ENCODE measurements around the gene CEMIP. TPM values are rescaled to one million over a fixed set of nuclear protein-coding genes. Genes with fewer than 3 reads are reported as not detected.

The CEMIP gene
- total RNA-seq, 2 experiments from 2014 or later: not detected

GRCh38 chr15:80932989-80933388 lies 153.8 kb downstream of the CEMIP start:
- ATAC-seq (no peak), DNase-seq (no peak)
- Mint-ChIP-seq H3K36me3 (no peaks in the 10 kb centered on the region), H3K9me3 (ENCODE audit: low read depth) (no peaks in the 10 kb centered on the region), H3K27me3 (no peaks in the 10 kb centered on the region), H3K4me1 (peaks cover 8% of the 10 kb centered on the region), H3K4me3 (no peak overlapping the region), H3K27ac (no peak overlapping the region)
- CTCF ChIA-PET: no interaction called here

DNA sequence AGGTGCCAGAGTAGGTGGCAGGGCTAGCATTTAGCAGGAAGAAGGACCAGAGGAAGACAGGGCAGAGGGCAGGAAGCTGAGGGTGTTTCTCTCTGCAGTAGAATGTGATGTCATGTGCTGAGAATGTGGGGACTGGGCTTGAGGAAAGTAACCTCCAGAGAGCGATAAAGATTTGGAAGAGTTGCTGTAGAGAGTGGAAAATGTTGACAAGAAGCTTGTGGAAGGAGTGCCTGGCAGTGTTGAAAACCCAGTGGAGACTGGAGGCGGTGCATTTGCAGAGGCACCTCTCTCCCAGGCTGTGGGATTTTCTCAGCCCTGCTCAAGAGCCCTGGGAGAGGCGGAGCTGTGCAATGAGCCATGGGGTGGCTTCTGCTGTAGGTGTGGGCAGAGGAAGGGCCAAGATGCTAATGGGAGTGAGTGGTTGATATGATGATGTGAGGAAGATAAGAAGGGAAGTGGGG lies 155.6 kb downstream of the CEMIP start:
- Mint-ChIP-seq H3K36me3 (no peaks in the 10 kb centered on the region), H3K4me1 (peaks cover 8% of the 10 kb centered on the region), H3K4me3 (no peak overlapping the region), H3K27me3 (no peaks in the 10 kb centered on the region), H3K9me3 (ENCODE audit: low read depth) (no peaks in the 10 kb centered on the region), H3K27ac (no peak overlapping the region)
- ATAC-seq (no peak), DNase-seq (no peak)
- CTCF ChIA-PET: interaction anchor here (1.3 kb wide), 1 partner anchor 10 kb away, joined by 3 read pairs; no protein-coding TSS in a partner anchor

DNA sequence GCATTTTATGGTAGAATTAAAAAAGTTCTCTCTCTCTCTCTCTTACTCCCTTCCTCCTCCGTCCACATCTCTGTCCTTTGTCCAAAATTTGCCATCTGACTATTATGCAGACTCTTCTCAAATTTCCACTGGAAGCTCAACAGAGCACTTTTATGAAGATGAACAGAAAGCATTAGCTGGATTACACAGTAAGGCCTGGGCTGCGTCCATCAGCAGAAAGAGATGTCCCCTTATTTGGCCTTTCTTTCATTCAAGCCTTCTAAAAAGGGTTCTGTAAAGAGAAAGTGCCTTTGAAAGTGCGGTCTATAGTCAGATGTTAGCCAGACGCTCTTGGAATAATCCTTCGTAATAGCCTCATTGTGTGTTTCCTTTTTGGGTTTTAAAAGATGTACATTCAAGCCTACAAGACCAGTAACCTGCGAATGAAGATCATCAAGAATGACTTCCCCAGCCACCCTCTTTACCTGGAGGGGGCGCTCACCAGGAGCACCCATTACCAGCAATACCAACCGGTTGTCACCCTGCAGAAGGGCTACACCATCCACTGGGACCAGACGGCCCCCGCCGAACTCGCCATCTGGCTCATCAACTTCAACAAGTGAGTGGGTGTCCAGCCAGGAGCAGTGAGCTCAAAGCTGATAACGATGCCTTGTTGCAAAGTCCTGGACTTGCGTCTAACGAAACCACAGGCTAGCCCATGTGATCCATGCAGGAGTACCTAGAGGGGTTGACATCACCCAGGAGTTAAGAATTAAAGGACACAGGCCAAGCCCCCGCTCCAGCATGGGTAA lies 157.3 kb downstream of the CEMIP start:
- Mint-ChIP-seq H3K4me3 (no peak overlapping the region), H3K4me1 (peaks cover 8% of the 10 kb centered on the region), H3K36me3 (peaks cover 3% of the 10 kb centered on the region), H3K27me3 (no peaks in the 10 kb centered on the region), H3K27ac (no peak overlapping the region), H3K9me3 (ENCODE audit: low read depth) (no peaks in the 10 kb centered on the region)
- no peak for ATAC-seq
- CTCF ChIA-PET: interaction anchor here (1.0 kb wide), 1 partner anchor 481 kb away, joined by 3 read pairs; no protein-coding TSS in a partner anchor
- no peak for DNase-seq

DNA sequence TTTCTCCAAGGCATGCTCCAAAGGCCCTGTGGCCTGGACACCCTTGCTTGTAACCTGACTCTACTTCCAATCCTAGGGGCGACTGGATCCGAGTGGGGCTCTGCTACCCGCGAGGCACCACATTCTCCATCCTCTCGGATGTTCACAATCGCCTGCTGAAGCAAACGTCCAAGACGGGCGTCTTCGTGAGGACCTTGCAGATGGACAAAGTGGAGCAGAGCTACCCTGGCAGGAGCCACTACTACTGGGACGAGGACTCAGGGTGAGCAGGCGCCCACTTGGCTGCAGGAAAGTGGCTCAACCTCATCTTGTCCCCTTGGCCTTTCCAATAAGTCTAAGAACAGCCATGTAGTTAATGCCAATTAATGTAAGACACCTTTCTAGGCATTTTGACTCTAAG lies 158.5 kb downstream of the CEMIP start:
- ATAC-seq (no peak), DNase-seq (no peak)
- Mint-ChIP-seq H3K4me1 (peaks cover 8% of the 10 kb centered on the region), H3K4me3 (no peak overlapping the region), H3K27ac (no peak overlapping the region), H3K9me3 (ENCODE audit: low read depth) (no peaks in the 10 kb centered on the region), H3K27me3 (no peaks in the 10 kb centered on the region), H3K36me3 (peaks cover 3% of the 10 kb centered on the region)
- CTCF ChIA-PET: no interaction called here

GRCh38 chr15:80939216-80939615 lies 160.0 kb downstream of the CEMIP start:
- no peak overlapping the region for H3K4me3 Mint-ChIP-seq
- no peak for DNase-seq
- H3K9me3 Mint-ChIP-seq (ENCODE audit: low read depth): no peaks in the 10 kb centered on the region
- no peaks in the 10 kb centered on the region for H3K27me3 Mint-ChIP-seq
- CTCF ChIA-PET: interaction anchor here (1.4 kb wide), 1 partner anchor 33 kb away, joined by 3 read pairs; no protein-coding TSS in a partner anchor
- H3K4me1 Mint-ChIP-seq: peaks cover 8% of the 10 kb centered on the region
- ATAC-seq: no peak
- peaks cover 4% of the 10 kb centered on the region for H3K36me3 Mint-ChIP-seq
- no peak overlapping the region for H3K27ac Mint-ChIP-seq

- DNase-seq (no peak), ATAC-seq (no peak)
- no peak overlapping the region for H3K4me3 Mint-ChIP-seq
- H3K4me1 Mint-ChIP-seq: no peaks in the 10 kb centered on the region
- no peaks in the 10 kb centered on the region for H3K27me3 Mint-ChIP-seq
- H3K36me3 Mint-ChIP-seq: peaks cover 7% of the 10 kb centered on the region
- H3K27ac Mint-ChIP-seq: no peak overlapping the region
- CTCF ChIA-PET: interaction anchor here (1.1 to 1.4 kb wide), 2 partner anchors 29 to 32 kb away, joined by 3 read pairs; no protein-coding TSS in a partner anchor
- H3K9me3 Mint-ChIP-seq (ENCODE audit: low read depth): no peaks in the 10 kb centered on the region
These were observed 161.2 kb downstream of the CEMIP start for GRCh38 chr15:80940331-80940730.

DNA sequence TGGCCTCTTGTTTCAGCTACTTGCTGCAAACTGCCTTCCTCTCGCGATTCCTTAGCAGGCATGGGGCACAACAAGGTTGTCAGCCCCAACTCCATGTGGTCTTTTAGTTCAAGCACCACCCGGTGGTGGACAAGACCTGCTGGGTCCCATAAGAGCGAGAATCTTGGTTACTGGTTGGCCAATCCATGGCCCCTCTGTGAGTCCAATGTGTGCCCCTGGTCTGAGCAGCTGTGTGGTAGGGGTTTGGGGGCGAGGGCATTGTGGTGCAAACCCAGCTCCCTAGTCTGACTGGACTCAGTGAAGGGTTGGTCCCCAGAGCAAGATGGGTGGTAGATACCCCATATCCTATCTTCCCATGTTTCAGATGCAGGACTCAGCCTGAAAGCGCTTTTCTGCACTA lies 161.7 kb downstream of the CEMIP start:
- no peaks in the 10 kb centered on the region for H3K27me3 Mint-ChIP-seq
- CTCF ChIA-PET: interaction anchor here (1.4 kb wide), 1 partner anchor 31 kb away, joined by 3 read pairs; no protein-coding TSS in a partner anchor

DNA sequence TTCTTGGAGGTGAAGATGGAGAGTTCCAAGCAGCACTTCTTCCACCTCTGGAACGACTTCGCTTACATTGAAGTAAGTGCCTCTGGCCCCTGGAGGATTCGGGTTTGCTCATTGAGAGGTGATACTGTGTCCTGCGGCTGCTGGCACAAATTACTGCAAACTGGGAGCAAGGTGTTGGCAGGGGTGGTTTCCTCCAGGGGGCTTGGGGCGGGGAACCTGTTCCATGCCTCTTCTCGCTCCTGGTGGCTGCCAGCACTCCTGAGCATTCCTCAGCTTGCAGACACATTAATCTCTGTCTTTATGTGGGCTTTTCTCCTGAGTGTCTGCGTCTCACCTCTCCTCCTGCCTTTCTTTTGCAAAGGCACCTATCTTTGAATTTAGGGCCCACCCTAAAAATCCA lies 163.1 kb downstream of the CEMIP start:
- ATAC-seq (no peak), DNase-seq (no peak)
- Mint-ChIP-seq H3K4me1 (no peaks in the 10 kb centered on the region), H3K27me3 (no peaks in the 10 kb centered on the region), H3K4me3 (no peak overlapping the region), H3K36me3 (peaks cover 9% of the 10 kb centered on the region), H3K27ac (no peak overlapping the region), H3K9me3 (ENCODE audit: low read depth) (no peaks in the 10 kb centered on the region)
- CTCF ChIA-PET: no interaction called here

More for the DNA sequence above, 161.7 kb downstream of the CEMIP start:
- ATAC-seq (no peak), DNase-seq (no peak)
- H3K36me3 Mint-ChIP-seq: peaks cover 7% of the 10 kb centered on the region
- no peaks in the 10 kb centered on the region for H3K9me3 Mint-ChIP-seq (ENCODE audit: low read depth)
- no peaks in the 10 kb centered on the region for H3K4me1 Mint-ChIP-seq
- no peak overlapping the region for H3K4me3 Mint-ChIP-seq
- no peak overlapping the region for H3K27ac Mint-ChIP-seq

- H3K9me3 Mint-ChIP-seq (ENCODE audit: low read depth): no peaks in the 10 kb centered on the region
- no peaks in the 10 kb centered on the region for H3K27me3 Mint-ChIP-seq
These were observed 163.8 kb downstream of the CEMIP start for GRCh38 chr15:80942746-80943565.

DNA sequence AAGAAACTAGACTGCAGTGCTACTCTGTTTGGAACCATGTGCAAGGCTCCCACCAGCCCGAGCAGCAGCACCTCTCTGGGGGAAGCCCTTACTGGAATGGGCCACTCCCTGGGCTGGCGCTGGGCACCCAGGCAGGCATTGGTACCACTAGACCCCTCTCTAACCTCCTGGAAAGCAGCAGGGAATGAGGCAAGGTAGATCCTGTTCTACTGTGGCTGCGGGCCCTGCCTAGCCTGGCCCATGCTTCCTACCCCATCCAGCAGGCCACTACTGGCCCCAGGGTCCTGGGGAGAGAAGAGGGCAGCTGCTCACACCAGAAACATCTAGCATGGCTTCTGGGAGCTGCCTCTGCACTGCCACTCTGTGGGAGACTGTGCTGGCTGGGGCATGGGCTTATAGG lies 165.6 kb downstream of the CEMIP start:
- ATAC-seq (no peak), DNase-seq (no peak)
- no peaks in the 10 kb centered on the region for H3K9me3 Mint-ChIP-seq (ENCODE audit: low read depth)
- H3K4me3 Mint-ChIP-seq: no peak overlapping the region
- H3K4me1 Mint-ChIP-seq: no peaks in the 10 kb centered on the region
- H3K27ac Mint-ChIP-seq: no peak overlapping the region
- H3K36me3 Mint-ChIP-seq: peaks cover 18% of the 10 kb centered on the region
- no peaks in the 10 kb centered on the region for H3K27me3 Mint-ChIP-seq
- CTCF ChIA-PET: interaction anchor here (0.9 to 1.2 kb wide), 2 partner anchors 10 to 12 kb away, joined by 3 to 4 read pairs; no protein-coding TSS in a partner anchor

More at GRCh38 chr15:80942746-80943565, 163.8 kb downstream of the CEMIP start:
- DNase-seq (no peak), ATAC-seq (no peak)
- Mint-ChIP-seq H3K4me3 (no peak overlapping the region), H3K36me3 (peaks cover 13% of the 10 kb centered on the region), H3K4me1 (no peaks in the 10 kb centered on the region), H3K27ac (no peak overlapping the region)
- CTCF ChIA-PET: no interaction called here

DNA sequence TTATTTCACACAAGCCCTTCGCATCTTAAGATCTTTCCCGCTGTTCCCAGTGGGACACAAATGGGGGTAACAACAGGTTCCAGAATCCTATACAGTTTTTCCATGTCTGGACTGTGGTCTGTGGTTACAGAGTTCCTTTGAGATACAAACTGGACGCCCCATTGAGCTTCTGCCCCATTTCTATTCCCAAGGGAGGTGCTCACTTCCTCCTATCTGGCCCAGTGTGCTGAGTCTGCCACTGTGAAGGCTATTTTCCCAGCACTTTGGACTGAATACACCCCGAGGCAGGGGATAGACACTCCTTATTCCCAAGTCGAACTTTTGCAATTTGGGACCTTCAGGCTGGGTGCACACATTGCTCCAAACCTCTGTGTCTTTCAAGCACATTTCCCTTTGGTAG lies 166.4 kb downstream of the CEMIP start:
- no peak overlapping the region for H3K27ac Mint-ChIP-seq
- no peak for ATAC-seq
- H3K27me3 Mint-ChIP-seq: no peaks in the 10 kb centered on the region
- CTCF ChIA-PET: interaction anchor here (0.9 to 1.2 kb wide), 2 partner anchors 11 to 12 kb away, joined by 3 to 4 read pairs; no protein-coding TSS in a partner anchor
- peaks cover 18% of the 10 kb centered on the region for H3K36me3 Mint-ChIP-seq
- DNase-seq: no peak
- H3K4me3 Mint-ChIP-seq: no peak overlapping the region
- H3K4me1 Mint-ChIP-seq: no peaks in the 10 kb centered on the region
- no peaks in the 10 kb centered on the region for H3K9me3 Mint-ChIP-seq (ENCODE audit: low read depth)

GRCh38 chr15:80946576-80946975 lies 167.4 kb downstream of the CEMIP start:
- H3K9me3 Mint-ChIP-seq (ENCODE audit: low read depth): no peaks in the 10 kb centered on the region
- CTCF ChIA-PET: no interaction called here
- ATAC-seq (no peak), DNase-seq (no peak)
- H3K27ac Mint-ChIP-seq: no peak overlapping the region
- no peaks in the 10 kb centered on the region for H3K4me1 Mint-ChIP-seq
- no peaks in the 10 kb centered on the region for H3K27me3 Mint-ChIP-seq
- no peak overlapping the region for H3K4me3 Mint-ChIP-seq
- H3K36me3 Mint-ChIP-seq: peaks cover 17% of the 10 kb centered on the region

DNA sequence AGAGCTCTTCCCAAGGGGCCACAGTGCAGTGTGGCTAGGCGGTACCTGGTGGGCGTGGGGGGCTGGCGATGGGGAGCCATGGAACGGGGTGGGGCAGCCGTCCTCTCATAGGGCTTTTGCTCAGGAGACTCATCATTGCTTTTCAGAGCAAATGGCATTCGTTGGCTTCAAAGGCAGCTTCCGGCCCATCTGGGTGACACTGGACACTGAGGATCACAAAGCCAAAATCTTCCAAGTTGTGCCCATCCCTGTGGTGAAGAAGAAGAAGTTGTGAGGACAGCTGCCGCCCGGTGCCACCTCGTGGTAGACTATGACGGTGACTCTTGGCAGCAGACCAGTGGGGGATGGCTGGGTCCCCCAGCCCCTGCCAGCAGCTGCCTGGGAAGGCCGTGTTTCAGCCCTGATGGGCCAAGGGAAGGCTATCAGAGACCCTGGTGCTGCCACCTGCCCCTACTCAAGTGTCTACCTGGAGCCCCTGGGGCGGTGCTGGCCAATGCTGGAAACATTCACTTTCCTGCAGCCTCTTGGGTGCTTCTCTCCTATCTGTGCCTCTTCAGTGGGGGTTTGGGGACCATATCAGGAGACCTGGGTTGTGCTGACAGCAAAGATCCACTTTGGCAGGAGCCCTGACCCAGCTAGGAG lies 169.6 kb downstream of the CEMIP start:
- H3K27ac Mint-ChIP-seq: no peak overlapping the region
- H3K27me3 Mint-ChIP-seq: no peaks in the 10 kb centered on the region
- CTCF ChIA-PET: no interaction called here
- no peak overlapping the region for H3K4me3 Mint-ChIP-seq
- H3K36me3 Mint-ChIP-seq: peaks cover 22% of the 10 kb centered on the region
- H3K9me3 Mint-ChIP-seq (ENCODE audit: low read depth): no peaks in the 10 kb centered on the region
- DNase-seq (no peak), ATAC-seq (no peak)
- H3K4me1 Mint-ChIP-seq: no peaks in the 10 kb centered on the region
